GM12873 (cell line): ENCODE data around the gene FAM161A.

Experiments
- CTCF ChIP-seq: IDR thresholded peaks from 2 replicates; pipeline ENCODE4 v1.5.1; 2012; ENCODE audit warnings: low read depth, mild to moderate bottlenecking, moderate library complexity, low read length, control low read depth; ENCODE audit not compliant: insufficient read depth; ENCODE audit errors: missing control alignments

The FAM161A gene

DNA sequence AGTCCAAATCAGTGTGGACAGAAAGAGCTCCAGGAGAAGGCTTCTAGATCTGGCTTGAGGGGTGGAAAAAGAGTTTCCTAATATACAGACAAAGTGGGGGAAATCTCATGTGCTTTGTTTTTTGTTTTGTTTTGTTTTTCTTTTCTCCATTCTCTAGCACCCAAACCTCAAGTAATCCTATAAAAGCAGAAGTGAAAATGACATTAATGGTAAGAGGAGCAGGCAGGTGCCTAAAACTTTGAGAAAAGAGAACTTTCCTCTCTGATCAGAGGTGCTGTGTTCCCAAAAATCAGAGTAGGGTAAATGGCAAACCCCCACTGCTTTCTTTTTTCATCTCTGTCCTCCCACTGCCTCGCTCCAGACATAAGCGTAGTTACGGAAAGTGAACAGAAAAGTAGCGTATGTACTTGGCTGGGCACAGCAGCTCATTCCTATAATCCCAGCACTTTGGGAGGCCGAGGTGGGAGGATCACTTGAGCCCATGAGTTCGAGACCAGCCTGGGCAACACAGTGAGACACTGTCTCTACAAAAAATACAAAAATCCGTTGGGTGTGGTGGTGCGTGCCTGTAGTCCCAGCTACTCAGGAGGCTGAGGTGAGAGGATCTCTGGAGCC is 77.8 kb downstream of the FAM161A start:
- no peak for TF ChIP-seq CTCF
